HUDEP-2 (cell line): ENCODE measurements around the gene DRICH1.
"Not testable (repeated sequence)": the region's sequence is repeated elsewhere in the genome, so short reads cannot be mapped to it uniquely, and the experiment has no call there.

Source experiments
- DNase-seq, 76 experiments: peaks; one replicate each; lab custom pipeline; 2025; ENCODE audit not compliant: unreplicated experiment in 76 of 76; lab: John Stamatoyannopoulos, UW

Gene DRICH1

DNA sequence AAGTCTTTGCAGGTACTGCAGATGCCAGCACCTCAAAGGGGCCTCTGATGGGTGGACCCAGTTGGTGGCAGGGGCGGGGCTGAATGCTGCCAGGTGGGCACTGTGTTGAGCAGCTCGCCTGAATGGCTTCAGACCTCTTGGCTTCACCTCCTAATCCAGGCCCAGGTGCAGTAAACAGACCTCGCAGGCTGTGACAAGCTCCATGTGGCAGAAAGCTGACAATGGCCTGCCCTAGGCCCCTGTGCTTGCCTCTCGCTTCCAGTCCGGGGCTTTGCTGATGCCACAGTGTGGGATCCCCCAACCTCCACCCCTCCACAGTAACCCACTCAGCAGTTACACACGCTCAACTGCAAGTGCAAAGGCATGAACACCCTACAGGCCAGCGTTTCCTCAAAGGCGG, 61.4 kb downstream of the DRICH1 start:
- DNase-seq, result no peak

- DNase-seq, result no peak
Observed at GRCh38 chr22:23569716-23570115, 62.4 kb downstream of the DRICH1 start.

GRCh38 chr22:23569291-23569690, 62.8 kb downstream of the DRICH1 start:
- no peak for DNase-seq

DNA sequence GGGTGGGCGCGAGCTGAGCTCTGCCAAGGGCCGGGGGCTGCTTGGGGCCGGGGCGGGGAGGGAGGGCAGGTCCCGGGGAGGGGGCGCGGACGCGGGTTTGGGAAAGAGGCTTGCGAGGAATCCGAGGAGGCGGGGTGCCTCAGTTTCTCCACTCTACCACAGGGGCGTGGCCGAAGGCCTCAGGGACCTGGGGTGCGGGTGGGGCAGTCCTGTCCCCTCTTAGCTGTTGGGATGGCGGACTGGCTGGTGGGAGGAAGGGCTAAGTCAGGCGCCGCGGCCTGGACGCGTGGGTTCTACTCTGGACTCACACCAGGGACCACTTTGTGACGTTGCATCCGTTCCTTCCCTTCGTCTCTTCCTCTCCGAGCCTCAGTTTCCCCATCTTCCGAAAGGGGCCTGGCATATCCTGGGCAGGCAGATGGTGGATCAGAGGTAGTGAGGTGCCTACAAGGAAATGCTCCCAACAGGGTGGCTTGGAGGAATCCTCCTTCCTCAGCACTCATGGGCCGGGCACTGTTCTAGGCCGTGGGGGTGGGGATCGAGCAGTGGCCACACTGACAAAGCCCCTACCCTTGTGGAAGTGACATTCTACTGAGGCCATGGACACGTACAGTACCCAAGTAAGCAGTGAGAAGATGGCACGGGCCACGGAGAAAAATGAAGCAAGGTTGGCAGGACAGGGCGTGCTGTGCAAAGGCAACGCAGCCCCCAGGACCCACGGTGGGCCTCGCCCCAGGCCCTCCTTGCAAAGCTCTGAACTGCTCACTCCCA, 65.2 kb downstream of the DRICH1 start:
- DNase-seq, result no peak

DNA sequence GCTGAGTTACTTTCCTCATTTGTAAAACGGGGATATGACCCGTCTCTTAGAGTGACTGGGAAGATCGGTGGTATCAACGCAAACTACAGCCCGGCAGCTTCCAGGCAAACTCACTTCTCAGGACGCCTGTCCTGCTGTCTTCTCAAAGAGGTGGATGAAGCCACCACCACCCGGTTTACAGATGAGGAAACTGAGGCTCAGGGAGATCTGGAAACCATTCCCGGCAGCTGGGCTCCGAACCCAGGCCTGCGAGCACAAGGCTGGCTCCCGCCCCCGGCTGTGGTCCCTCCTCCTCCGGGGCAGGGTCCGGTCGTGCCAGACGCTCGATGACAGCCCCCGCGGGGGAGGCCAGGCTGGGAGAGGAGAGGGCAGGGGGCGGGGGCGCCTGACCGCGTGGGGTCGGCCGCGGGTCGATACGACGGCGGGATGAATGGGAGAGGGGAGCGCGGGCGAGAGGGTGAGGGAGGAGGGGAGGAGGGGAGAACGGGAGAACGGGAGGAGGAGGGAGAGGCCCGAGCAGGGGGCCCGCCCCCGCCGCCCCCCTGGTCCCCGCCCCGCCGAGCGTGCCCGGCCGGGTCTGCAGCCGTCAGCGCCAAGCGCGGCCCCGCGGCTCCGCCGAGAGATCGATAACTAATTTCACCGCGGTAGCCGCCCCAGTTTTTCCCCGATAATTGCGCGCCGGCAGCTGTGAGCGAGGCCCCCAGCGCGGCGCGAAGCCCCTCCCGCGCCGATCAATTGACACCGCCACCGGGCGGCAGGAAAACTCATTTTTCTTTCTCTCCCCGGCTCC, 66.0 kb downstream of the DRICH1 start:
- DNase-seq, result no peak

GRCh38 chr22:23565305-23565914, 66.7 kb downstream of the DRICH1 start:
- DNase-seq, result peak in 2 of 76 experiments; percentile 1 to 7

GRCh38 chr22:23564276-23564675, 67.8 kb downstream of the DRICH1 start:
- DNase-seq, result no peak

GRCh38 chr22:23563111-23563510, 69.0 kb downstream of the DRICH1 start:
- DNase-seq, result no peak

- DNase-seq, result no peak
Observed at GRCh38 chr22:23562186-23562585, 69.9 kb downstream of the DRICH1 start.

DNA sequence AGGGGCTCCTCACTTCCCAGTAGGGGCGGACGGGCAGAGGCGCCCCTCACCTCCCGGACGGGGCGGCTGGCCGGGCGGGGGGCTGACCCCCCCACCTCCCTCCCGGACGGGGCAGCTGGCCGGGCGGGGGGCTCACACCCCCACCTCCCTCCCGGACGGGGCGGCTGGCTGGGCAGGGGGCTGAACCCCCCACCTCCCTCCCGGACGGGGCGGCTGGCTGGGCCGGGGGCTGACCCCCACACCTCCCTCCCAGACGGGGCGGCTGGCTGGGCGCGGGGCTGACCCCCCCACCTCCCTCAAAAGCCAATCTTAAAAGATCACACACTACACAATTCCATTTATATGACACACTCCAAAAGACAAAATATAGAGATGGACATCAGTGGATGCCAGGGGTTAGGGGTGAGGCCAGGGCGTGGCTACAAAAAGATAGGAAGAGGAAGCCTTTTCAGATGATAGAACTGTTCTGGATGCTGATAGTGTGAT, 71.1 kb downstream of the DRICH1 start:
- not testable (repeated sequence) for DNase-seq

- not testable (repeated sequence) for DNase-seq
Observed at GRCh38 chr22:23560215-23560614, 71.9 kb downstream of the DRICH1 start.
